ENCODE results near the gene MTRR. TPM values are rescaled to one million over a fixed set of nuclear protein-coding genes. Genes with fewer than 3 reads are reported as not detected.
A peak's percentile ranks its signal among the peaks of the same experiment; 100 is the strongest.

The MTRR gene
- total and polyA plus RNA-seq, 2 of the 4 experiments (the other 2 are of a cell fraction), result 33.2 to 33.5 TPM

GRCh38 chr5:7856855-7857254 is 12.1 kb upstream of the MTRR start:
- H3K27ac ChIP-seq (ENCODE audit: insufficient read depth, low read length), result no peak overlapping the region
- intact Hi-C loops (cut with micrococcal nuclease) (no loop called here), dilution Hi-C loops (cut with HindIII; ENCODE audit: low sequenced_read_pairs, unreplicated experiment) (no loop called here), in situ Hi-C loops (cut with MboI; ENCODE audit: low sequenced_read_pairs) (no loop called here)
- H3K4ac ChIP-seq (ENCODE audit: low read depth, low read length), result no peak overlapping the region
- H3K27me3 ChIP-seq (ENCODE audit: control insufficient read depth, insufficient read depth, low read length), result no peaks in the 10 kb centered on the region
- no peak overlapping the region for H2AK5ac ChIP-seq (ENCODE audit: low read depth, low read length)
- no peak overlapping the region for H3K4me2 ChIP-seq (ENCODE audit: low read depth, low read length)
- no peak overlapping the region for H3K23ac ChIP-seq (ENCODE audit: low read depth, low read length)
- H3K9me3 ChIP-seq (ENCODE audit: control insufficient read depth, insufficient read depth, low read length), result no peaks in the 10 kb centered on the region
- H2BK120ac ChIP-seq (ENCODE audit: low read depth, low read length), result no peak overlapping the region
- no peaks in the 10 kb centered on the region for H4K20me1 ChIP-seq (ENCODE audit: insufficient read depth, low read length)
- DNase-seq, result peak; percentile 28
- H4K8ac ChIP-seq (ENCODE audit: low read depth in 2 of 2, low read length in 2 of 2), result no peak overlapping the region
- no peak overlapping the region for H2AFZ ChIP-seq (replicated peaks; ENCODE audit: low read length, poor library complexity)
- H2BK20ac ChIP-seq (ENCODE audit: low read depth, low read length), result no peak overlapping the region
- 0 out of 2 replicates have a peak, but pooled peaks cover 2% of the 10 kb centered on the region for H3K9me1 ChIP-seq (ENCODE audit: insufficient read depth, low read length)
- no peak overlapping the region for H3K4me3 ChIP-seq (ENCODE audit: insufficient read depth, low read depth, low read length)
- no peak overlapping the region for H4K91ac ChIP-seq (ENCODE audit: insufficient read depth, low read depth, low read length)
- H2BK15ac ChIP-seq (ENCODE audit: low read depth, low read length), result no peak overlapping the region
- no peaks in the 10 kb centered on the region for H3K79me1 ChIP-seq (ENCODE audit: low read depth in 1 of 2, low read length in 2 of 2)
- no peak overlapping the region for H4K5ac ChIP-seq (ENCODE audit: low read depth, low read length)
- no TSS peak for BruUV-seq (replicated peaks)
- CTCF ChIA-PET, result no interaction called here
- peaks cover 10% of the 10 kb centered on the region for H3K36me3 ChIP-seq (ENCODE audit: control insufficient read depth, insufficient read depth, low read length)
- no peak overlapping the region for H3K18ac ChIP-seq (ENCODE audit: low read depth, low read length)
- ATAC-seq (ENCODE audit: low read depth), result peak; percentile 74
- no peak overlapping the region for H2BK5ac ChIP-seq (ENCODE audit: low read depth, low read length, poor library complexity, severe bottlenecking)
- no peak overlapping the region for H3K56ac ChIP-seq (ENCODE audit: extremely low read depth, insufficient read depth, low read length)
- TF ChIP-seq RAD21 (IDR thresholded peaks at IDR 0.05; ENCODE audit: low read length), result peak; percentile 50
- no peak for TF ChIP-seq BHLHE40 (IDR thresholded peaks at IDR 0.05; ENCODE audit: low read depth, low read length)
- peak; percentile 51 for TF ChIP-seq CTCF (conservative IDR thresholded peaks at IDR 0.05; ENCODE audit: low read depth, low read length)
- no peak overlapping the region for H3K14ac ChIP-seq (replicated peaks; ENCODE audit: low read depth, low read length)
- H3K4me1 ChIP-seq (ENCODE audit: control insufficient read depth, insufficient read depth, low read length), result no peaks in the 10 kb centered on the region
- POLR2A ChIA-PET (ENCODE audit: unreplicated experiment), result no interaction called here
- no peak overlapping the region for H3K9ac ChIP-seq (ENCODE audit: low read depth, low read length)
- no peak overlapping the region for H2AK9ac ChIP-seq (replicated peaks; ENCODE audit: low read depth, low read length, poor library complexity)
- WGBS, 2 experiments (ENCODE audit: extremely low coverage in 2 of 2, insufficient read length in 1 of 2), result no CpG with 5 or more reads among the region's 2 CpGs
